Central memory CD4-positive, alpha-beta T cell (primary cell): ENCODE data around the gene DNM3.
"Not testable (repeated sequence)": the region's sequence is repeated elsewhere in the genome, so short reads cannot be mapped to it uniquely, and the experiment has no call there.

Experiments
- DNase-seq: peaks from one replicate; pipeline ENCODE4 v3.0.0; 2022

DNM3 gene

DNA sequence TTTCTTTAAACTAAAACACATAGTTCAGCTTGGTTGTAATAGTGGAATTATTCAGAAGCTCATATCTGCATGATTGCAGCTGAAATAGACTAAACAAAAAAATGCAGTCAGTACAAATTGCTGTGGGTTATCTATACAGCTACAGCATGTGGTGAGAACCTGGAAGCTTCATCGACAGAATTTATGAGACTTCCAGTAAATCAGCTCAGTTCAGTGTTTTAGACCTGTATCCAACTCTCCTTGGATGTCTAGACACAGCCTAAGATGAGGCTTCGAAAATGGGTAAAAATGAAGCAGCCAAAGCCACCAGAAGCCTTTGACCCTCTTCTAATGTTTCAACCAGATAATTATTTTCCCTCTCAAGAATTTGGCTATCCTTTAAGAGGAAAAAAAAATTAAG lies 452.1 kb downstream of the DNM3 start:
- no peak for DNase-seq

DNA sequence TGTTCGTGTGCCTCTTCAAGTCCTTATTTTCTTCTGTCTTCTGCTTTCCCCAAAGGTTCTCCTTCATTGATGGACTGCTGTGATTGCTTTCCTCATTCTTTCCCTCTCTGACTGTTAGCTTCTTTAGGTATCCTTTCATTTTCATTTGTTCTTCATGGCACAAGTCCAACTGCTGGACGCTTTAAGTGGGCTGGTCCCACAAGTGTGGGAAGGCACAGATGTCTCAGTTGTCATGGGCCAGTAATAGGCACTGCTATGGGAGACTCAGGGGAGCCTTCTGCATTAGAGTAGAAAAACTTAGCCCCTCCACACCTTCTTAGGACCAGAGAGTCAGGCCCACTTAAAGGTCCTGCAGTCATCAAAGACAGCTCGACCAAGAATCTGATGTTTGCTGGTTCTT lies 456.8 kb downstream of the DNM3 start:
- DNase-seq: no peak

DNA sequence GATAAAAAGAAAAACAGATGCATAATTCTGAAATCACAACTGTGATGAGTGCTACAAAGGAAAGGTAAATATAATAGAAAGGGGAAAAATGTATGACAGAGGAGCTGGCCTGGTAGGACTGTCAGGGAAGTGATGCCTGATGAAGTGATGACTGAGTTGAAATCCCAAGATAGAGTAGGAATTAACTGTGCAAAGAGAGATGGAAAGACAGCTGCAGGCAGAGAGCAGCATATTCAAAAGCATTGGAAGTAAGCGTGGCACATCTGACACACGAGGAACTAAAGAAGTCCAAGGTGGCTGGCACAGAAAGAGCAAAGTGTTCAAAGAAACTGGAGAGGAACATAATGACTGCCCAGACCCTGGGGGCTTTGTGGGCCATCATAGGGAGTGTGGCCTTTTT lies 457.6 kb downstream of the DNM3 start:
- no peak for DNase-seq

DNA sequence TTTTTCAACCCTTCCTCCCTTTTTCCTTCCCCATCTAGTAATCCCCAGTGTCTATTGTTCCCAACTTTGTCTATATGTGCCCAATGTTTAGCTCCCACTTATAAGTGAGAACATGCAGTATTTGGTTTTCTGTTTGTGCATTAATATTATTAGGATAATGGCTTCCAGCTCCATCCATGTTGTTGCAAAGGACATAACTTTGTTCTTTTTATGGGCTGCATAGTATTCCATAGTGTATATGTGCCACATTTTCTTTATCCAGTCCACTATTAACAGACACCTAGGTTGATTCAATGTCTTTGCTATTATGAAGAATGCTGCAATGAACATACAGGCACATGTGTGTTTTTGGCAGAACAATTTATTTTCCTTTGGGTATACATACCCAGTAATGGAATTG lies 458.2 kb downstream of the DNM3 start:
- no peak for DNase-seq

DNA sequence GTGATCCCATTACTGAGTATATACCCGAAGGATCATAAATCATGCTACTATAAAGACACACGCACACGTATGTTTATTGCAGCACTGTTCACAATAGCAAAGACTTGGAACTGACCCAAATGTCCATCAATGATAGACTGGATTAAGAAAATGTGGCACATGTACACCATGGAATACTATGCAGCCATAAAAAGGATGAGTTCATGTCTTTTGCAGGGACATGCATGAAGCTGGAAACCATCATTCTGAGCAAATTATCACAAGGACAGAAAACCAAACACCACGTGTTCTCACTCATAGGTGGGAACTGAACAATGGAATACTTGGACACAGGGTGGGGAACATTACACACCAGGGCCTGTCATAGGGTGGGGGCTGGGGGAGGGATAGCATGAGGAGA lies 466.2 kb downstream of the DNM3 start:
- DNase-seq: not testable (repeated sequence)

DNA sequence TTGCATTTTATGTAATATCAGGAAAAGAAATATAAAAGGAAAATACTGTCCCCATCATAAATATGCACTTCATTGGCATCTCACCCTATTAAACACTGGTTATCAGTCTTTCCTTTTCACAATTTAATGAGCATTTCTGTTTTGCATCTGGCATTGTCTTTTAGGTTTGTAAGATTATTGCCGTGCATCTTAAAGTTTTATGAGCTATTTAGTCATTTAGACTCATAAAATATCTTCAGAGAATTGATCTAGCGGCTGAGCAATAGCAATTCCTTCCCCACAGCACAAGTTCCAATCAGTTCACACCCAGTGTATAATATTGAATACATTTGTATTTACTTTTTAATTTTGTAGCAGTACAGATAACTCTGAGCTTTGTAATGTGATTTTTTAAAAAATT lies 466.8 kb downstream of the DNM3 start:
- no peak for DNase-seq

DNA sequence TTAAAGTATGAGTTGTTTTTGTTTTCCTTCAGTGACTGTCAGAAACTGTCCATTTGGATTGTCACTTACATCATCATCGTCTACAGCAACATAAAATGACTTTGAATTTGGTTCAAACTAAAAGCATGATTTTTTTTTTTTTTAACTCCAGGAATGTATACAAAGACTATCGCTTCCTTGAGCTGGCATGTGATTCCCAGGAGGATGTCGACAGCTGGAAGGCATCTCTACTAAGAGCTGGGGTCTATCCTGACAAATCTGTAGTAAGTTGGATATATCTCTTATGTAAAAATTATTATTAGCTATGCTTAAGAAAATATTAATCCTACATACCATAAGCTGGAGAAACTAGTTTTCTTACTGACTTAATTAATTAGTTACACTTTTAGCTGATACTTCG lies 467.3 kb downstream of the DNM3 start:
- no peak for DNase-seq

DNA sequence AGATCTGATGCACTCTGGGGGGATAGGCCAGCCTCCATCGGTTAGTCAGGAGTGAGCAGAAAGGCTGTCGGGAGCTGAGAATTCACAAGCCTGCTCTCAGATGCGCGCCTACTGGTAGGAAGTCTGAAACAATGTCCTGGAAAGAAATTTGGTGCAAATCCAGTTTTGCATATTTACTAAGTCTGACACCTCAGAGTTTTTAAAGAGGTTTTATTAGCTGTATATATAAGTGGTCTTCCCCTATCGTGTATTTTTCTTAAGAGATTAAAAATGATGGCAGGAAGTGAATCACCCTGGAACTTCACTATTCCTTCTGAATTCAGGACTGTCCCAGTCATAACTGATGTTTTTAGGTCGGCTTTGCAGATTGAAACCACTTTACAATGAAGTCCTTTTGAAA lies 479.4 kb downstream of the DNM3 start:
- DNase-seq: no peak

DNA sequence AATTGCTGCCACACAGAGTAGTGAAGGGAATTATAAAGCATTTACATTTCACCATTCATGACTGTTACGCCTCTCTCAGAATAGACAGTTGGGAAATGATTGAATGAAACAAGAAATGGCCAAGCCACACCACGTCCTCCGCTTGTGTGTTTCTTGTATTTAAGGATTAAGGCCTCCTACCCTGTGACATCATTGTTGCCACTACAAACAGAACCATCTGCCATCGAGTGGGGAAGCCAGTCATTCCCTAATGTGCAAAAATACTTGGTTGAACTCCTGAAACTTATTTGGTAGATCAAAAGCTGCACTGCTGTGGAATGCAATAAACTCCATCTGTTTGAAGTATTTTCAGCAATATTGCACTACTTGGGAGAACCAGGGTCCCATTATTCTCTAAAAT lies 480.2 kb downstream of the DNM3 start:
- DNase-seq: no peak

DNA sequence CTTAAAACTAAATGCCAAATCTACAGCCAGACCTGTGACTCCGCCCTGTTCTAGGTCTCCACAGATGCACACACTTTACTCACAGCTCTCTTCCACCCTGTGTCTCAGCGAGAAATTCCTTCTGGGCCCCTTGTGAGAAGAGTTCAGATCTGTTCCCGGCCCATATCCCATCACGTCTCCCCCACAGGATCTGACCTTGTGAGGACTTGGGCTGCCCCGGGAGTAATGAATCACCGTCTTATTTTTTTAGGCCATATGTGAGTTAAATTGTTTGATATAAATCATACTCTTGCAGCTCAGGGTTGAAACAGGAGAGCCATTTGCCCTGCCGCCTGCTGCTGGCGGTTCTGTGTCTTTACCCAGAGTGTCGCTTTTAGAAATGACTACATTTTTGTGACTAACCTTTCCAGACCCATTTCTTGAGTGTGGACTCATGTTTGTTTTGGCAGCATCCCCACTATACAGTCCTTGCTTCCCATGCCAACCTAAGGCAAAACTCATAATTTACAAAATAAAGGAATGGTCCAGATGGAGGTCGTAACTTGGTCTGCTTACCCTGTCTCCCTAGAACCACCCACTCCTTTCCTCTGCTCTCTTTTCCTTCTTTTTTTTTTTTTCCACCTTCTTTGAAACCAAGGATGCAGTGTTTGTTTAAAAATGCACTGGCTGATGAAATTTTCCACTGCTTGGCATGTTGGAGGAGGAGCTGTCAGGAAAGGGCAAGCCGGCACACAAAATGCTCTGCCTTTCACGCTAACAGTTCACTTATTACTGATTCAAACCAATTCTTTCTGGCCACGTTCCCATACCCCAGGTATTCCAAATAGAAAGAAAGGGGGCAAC lies 481.1 kb downstream of the DNM3 start:
- no peak for DNase-seq

DNA sequence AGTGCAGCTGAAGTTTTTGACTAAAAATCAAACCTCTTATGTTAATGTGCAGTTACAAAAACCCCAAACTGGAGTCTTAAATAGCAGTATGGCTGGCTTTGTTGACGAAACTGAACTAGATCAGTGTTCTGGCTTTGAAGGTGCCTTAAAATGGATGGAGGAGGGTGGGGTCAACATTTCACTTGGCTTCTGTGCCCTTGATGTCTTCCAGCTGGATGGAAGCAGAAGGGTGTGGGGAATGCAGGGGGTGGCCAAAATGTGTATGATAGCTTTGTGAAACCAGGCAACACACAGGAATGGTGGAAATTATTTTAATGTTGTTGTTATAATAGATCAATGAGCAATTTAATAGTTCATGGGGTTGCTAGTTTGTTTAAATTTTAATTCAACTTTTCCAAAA lies 482.4 kb downstream of the DNM3 start:
- no peak for DNase-seq

DNA sequence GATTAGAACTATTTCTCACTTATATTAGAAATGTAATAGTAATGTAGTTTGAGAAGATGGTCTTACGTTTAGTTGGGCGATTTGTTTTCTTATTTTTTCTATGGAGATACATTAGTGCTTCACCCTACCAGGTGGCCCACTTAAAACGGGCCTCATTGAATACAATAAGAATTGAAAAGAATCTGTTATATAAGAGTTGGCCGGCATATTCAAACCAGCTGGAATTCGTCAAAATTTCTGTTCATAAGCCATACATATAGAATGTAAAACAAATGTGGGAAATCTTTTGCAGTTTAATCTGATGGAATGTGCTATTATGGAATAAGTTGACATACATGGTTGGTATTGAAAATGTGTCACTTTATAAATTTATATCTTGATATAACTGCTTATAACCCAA lies 482.8 kb downstream of the DNM3 start:
- DNase-seq: no peak

DNA sequence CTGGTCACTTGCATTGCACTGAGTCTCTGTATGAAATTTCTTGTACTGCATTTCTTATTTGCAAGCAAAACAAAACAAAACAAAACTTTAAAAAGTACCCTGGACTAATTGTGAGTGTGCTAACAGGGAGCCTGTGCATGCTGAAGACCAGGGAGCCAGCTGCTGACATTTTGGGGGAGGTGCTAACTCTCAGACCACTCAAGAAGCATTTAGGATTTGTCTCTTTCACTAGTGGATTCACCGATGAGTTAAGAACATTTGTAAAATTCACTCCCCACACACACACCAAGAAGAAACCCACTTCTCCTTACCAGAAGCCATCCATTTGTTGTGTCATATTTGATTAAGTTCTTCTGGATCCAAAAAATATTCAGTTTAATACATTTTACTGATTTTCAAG lies 483.5 kb downstream of the DNM3 start:
- DNase-seq: no peak

DNA sequence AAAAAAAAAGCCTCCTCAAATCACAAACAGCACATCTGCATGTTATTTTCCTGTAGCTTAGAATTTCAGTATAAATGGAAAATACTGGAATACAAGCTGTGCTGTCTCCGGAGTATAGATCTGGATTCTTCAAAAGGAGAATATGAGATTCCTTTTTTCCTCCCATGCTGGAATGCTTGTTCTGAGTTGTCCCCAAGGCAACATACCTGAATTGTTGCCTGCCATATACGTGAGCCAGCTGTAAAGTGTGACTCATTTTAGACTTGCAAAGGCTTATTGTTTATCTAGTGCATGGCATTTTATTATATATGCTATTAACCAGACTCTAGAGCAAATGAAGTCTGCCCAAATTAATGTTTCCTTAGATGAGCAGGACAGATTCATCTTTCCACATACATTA lies 484.2 kb downstream of the DNM3 start:
- DNase-seq: no peak

DNA sequence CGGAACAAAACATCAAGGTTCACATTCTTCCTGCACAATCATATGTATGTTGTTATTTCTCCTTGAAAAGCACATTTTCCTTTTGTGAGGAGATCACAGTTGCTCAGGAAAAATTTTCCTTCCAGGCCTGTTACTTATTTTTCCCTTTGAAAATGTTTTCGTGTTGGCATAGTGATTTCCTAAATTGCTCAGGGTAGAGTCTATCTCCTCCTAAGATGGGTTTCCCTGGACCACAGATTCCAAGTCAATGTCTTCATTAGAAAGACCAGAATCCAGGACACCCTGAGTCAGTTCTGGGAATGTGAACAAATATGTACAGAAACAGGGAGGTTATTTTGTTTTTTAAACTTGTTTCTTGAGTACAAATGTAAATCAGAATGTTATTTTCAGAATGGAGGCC lies 484.8 kb downstream of the DNM3 start:
- no peak for DNase-seq

DNA sequence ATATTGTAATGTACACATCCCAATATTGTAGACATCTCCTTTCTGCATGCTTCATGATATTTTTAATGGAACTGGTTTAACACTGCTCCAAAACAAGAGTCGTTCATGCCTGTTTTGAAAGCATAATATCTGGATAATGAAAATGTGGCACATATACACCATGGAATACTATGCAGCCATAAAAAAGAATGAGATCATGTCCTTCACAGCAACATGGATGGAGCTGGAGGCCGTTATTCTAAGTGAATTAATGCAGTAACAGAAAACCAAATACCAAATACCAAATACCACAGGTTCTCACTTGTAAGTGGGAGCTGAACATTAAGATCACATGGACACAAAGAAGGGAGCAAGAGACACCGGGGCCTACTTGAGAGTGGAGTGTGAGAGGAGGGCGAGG lies 487.0 kb downstream of the DNM3 start:
- DNase-seq: no peak

DNA sequence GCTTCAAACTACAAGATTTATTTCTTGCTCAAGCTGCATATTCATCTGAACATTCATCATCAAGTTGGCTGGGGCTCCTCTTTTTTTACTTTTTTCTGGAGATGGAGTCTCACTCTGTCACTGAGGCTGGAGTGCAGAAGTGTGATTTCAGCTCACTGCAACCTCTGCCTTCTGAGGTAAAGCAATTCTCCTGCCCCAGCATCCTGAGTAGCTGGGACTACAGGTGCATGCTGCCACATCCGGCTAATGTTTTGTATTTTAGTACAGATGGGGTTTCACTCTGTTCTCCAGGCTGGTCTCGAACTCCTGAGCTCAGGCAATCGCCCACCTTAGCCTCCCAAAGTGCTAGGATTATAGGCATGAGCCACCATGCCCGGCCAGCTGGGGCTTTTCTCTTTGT lies 490.9 kb downstream of the DNM3 start:
- DNase-seq: no peak

DNA sequence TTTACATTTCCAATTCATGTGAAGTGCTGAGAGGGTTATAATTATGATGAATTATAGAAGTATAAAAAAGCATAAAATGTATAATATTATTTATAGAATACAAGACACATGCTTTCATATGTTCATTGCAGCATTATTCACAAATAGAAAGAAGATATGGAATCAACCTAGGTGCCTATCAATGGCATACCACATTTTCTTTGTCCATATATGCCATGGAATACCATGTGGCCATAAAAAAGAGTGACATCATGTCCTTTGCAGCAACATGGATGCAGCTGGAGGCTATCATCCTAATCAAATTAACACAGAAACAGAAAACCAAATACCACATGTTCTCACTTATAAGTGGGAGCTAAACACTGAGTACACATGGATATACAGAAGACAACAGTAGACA lies 494.1 kb downstream of the DNM3 start:
- no peak for DNase-seq

DNA sequence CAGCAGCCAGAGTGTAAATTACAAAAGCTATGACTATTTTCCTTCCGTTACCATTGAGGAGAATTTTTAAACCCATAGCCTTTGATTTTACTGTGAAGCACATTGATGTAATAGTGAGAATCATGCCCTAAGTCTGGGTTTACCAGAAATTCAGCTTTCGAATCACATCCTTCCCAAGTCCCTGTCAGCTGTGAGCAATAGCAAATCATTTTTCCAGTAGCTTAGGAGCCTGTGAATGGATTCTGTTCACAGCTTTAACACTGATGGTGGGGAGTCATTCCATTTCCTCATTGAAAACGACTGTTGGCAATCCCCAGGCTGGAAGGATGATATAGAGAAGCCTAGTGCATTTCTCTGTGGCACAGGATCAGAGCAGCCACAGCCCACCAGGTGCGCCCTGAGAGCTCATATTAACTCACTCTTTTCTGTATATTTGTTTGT lies 497.0 kb downstream of the DNM3 start:
- no peak for DNase-seq

DNA sequence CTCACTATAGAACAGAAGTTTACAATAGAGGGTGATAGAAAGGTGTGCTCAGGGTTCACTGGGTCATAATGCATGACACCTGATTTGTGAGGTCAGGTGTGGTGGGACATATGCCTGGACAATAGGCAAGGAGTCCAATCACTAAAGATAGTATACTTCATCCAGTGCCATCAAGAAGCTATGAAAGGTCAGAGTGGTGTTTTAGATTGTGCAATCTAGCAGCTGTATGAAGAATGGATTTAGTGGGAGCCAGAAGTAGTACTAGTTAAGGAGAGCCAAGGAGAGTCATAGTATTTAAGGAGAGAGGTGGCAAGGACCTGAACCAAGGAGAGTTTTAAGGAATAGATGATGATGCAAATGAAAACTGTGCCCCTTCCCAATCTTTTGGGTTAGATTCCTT lies 498.5 kb downstream of the DNM3 start:
- DNase-seq: no peak

DNA sequence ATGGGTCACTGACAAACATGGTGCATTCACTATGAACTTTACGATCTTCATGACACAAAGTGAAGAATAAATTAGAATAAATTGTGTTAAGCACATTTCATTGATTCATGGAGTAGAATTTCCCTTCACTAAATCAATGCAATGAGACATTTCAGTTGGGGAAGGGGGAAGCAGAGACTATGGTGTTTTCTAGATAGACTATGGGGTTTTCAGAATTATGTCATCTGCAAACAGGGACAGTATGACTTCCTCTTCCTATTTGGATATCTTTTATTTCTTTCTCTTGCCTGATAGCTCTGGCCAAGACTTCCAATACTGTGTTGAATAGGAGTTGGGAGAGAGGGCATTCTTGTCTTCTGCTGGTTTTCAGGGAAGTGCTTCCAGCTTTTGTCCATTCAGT lies 499.2 kb downstream of the DNM3 start:
- no peak for DNase-seq

DNA sequence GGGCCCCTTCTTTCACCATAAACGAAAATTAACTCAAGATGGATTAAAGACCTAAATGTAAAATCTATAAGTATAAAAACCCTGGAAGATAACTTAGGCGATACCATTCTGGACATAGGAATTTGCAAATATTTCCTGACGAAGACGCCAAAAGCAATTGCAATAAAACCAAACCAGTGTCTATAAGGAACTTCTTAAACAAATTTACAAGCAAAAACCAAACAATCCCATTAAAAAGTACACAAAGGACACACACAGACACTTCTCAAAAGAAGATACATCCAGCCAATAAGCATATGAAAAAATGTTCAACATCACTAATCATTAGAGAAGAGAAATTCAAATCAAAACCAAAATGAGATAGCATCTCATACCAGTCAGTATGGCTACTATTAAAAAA lies 500.4 kb downstream of the DNM3 start:
- no peak for DNase-seq

DNA sequence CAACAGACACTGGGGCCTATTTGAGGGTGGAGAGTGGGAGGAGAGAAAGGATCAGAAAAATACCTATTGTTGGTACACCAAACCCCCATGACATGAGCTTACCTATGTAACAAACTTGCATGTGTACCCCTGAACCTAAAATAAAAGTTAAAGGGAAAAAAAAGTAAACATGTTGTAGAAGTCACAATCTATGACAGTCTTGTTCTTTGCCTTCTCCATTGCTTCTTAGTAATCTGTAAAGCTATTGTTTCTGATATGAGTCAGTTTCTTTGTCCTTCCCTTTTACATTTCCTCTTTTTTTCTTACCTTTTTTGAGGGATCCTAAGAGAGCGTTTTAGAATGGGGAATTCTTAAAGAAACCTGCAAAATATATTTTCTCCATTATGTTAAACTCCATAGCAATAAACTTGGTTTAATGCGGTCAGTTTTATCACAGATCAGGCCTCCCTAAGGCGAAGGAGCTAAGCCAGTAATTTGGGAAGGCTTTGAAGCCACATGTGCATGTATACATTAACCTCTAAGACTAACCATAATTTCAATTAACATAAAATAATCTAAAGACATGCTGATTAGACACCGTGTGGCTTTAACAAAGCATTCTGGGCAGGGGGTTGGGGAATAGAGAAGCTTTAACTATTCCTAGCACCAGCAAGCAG lies 501.4 kb downstream of the DNM3 start:
- DNase-seq: no peak

DNA sequence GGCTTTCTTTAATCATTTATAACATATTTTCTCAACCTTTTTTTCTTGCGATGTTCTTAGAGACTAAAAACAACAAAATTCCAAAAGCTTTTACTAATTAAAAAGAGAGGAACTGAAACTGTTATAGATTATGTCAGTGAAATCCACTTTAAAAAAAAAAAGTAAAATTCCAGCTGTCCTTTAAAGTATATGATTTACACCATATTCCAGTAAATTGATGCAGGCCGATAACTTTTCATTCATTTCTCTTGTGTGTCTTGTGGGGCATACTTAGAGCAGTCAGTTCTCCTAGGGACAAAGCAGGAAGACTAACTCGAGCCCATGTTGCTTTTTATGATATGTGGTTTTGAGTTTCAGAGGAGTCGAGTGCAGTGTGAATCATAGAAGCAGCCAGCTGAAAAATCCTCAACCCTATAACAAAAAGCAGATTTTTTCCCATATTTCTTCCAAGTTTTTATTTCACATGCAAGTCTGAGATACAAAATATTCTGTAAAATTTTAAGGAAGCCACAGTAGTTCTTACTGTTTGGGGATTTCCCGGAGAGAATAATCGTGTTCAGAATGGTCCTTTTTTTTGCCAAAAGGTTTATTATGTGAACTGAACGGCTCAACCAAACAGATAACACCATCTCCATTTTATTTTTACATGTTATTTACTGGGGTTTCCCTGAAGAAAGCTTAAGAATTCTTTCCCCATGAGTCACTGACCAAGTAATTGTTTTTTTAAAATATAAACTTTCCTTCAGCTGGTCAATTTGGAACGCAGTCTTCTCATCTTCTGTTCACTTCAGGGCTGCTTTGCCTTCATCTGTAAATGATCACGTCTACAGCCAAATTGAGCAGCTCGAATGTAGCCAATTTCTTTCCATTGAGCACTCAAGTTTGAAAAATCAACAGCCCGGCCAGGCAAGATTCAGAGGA lies 502.2 kb downstream of the DNM3 start:
- no peak for DNase-seq
